GM18868 (cell line): ENCODE measurements around the gene LRRC3.
"Not testable (repeated sequence)": the region's sequence is repeated elsewhere in the genome, so short reads cannot be mapped to it uniquely, and the experiment has no call there.

Source experiments
- ATAC-seq: cut with Tn5 transposase; IDR thresholded peaks from one replicate; pipeline ENCODE4 v1.9.1; 2021; ENCODE audit warnings: mild to moderate bottlenecking, moderate library complexity; ENCODE audit not compliant: unreplicated experiment

LRRC3 gene

GRCh38 chr21:44454747-44455523 is at the start of gene LRRC3:
Gene LRRC3, plus strand, starts transcription at chr21:44455510. Its CDS starts 1,135 bp downstream, at chr21:44456645.
- ATAC-seq = no peak

DNA sequence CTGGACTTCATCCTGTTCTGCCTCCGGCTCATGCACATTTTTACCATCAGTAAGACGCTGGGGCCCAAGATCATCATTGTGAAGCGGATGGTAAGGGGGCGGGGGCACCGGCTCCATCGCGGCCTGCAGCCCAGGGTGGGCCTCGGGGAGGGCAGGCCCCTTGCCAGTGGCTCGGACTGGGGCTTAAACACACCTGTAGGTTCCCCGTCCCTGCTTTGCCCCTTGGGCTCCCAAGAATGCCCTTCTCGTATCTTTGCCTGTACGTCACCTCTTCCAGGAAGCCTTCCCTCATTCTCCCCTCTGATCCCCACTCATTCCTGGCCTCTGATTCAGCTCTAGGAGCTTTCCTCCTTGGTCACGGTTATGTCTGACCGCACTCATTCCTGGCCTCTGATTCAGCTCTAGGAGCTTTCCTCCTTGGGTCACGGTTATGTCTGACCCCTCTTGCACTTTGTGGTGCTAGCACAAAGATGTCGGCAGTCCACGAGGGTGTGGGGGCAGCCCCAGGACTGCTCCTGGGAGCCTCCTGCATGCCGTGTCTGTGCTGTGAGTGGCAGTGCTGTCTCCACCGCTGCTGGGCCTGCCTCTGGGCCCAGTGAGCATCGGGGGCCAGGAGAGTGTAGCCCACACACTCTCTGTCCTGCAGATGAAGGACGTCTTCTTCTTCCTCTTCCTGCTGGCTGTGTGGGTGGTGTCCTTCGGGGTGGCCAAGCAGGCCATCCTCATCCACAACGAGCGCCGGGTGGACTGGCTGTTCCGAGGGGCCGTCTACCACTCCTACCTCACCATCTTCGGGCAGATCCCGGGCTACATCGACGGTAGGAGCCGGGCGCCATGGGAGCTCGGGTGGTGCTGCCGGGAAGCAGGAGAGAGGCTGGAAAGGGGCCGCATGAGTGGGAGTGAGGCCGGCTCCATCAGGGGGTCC is 49.1 kb upstream of the LRRC3 start:
- no peak for ATAC-seq

GRCh38 chr21:44406953-44407352 is 48.4 kb upstream of the LRRC3 start:
- no peak for ATAC-seq

DNA sequence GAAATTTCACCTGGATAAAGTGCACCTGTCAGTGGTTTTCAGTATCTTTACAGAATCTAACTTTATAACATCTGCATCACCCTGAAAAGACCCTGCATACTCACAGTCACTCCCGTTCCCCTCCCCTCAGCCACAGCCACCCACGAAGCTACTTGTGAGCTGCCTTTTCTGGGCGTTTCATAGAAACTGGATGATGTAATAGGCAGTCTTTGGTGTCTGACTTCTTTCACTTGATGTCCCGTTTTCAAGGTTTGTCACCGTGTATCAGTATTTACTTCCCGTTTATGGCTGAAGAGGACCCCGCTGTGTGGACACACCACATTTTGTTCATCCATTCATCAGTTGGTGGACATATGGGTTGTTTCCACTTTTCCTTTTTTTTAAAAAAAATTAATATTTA is 47.8 kb upstream of the LRRC3 start:
- no peak for ATAC-seq

- ATAC-seq = no peak
These were observed 47.1 kb upstream of the LRRC3 start for GRCh38 chr21:44408226-44408625.

- ATAC-seq = no peak
These were observed 41.6 kb upstream of the LRRC3 start for GRCh38 chr21:44413566-44414290.

DNA sequence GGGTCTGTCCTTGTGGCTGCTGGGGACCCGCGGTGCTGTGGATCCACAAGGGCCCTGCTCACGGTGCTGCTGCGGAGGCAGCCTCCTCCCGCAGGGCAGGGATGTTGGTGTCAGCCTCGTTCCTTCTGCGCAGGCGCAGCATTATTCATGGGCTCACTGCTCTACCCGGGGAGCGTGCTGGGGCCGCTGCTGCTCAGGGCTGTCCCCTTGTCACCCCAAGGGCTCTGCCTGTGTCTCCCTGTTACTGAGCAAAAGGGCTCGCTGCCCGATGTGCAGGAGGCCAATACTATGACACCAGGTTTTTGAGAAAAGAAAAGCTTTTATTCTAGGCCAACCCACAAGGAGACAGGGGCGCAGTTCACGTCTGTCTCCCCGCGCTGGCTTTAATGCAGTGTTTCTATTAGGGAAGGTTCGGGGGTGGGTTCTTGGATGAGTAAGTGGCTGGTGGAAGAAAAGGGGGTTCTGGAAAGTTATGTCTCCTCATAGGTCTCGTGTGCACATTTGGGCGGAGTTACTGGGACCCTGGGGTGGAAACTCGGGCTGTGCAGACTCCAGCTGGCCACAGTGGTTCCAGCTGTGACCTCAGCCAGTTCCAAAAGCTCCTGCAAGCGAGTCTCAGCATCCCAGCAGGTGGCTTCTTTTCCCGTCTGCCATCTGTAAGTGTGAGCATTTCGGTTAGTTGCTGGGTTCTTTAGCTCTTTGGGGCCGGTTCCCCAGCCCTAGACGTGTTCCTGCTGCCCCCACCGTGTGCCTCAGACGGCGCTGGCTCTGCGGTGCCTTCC is 40.8 kb upstream of the LRRC3 start:
- ATAC-seq = no peak

DNA sequence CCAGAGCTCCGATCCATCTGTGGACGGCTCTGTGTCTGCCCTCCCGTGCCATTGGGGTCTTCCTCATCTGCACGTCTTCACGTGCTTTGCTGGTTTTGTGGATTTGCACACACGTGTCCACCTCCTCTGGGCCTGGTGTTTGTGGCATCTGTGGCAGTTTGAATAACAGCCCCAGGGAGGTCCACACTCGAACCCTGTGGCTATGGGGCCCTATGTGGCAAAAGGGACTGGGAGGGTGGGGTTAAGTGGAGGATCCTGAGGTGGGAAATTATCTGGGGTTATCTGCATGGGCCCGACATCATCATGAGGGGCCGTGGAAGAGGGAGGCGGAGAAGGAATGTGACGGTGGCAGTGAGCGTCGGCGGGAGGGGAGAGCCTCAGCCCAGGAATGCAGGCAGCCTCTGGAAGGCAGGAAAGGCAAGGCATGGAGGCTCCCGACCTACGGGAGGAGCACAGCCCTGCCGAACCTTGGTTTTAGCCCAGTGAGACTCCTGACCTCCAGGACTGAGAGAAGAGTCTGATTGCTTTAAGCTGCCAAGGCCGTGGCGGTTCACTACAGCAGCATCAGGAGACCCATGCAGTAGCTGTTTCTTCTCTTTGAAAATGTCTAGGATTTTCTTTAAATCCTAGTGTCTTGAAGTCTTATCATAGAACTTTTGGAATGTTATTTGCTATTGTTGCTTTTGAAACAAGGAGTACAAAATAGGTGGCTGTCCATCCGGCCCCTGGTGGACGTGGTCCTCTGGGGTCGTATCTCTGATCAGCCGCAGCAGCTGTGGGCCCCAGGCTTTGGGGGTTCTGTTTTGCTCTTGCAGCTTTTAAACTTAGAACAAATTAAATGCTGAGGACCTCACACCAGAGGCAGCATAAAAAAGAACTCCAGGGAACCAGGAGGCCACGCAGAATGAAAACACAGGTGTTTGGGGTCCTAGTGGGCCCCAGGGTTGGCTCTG is 40.0 kb upstream of the LRRC3 start:
- no peak for ATAC-seq

DNA sequence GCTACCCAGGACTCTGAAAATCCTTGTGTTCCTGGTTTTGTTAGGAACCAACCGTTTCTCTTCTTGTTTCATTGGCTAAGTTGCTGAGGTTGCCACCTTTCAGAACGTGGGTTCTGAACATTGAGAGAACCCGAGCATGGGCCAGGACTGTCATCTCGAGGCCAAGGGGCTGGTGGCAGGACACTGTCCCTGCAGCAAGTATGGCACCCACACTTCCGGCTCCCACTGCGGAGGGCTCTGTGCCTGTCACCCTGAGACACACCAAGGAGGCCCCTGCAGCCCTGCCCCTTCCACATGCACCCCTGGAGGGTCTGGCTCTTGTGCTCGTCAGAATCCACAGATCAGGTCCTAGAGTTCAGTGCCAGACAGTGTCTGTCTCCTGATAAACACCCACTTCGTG is 39.1 kb upstream of the LRRC3 start:
- no peak for ATAC-seq

DNA sequence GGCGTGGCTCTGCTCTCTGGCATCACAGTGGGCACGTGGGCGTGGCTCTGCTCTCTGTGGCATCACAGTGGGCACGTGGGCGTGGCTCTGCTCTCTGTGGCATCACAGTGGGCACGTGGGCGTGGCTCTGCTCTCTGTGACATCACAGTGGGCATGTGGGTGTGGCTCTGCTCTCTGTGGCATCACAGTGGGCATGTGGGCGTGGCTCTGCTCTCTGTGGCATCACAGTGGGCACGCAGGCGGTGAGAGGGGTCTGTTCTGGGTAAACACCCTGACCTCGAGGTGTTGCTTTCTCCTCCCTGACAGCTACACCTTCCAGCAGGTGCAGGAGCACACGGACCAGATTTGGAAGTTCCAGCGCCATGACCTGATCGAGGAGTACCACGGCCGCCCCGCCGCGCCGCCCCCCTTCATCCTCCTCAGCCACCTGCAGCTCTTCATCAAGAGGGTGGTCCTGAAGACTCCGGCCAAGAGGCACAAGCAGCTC is 37.6 kb upstream of the LRRC3 start:
- not testable (repeated sequence) for ATAC-seq

DNA sequence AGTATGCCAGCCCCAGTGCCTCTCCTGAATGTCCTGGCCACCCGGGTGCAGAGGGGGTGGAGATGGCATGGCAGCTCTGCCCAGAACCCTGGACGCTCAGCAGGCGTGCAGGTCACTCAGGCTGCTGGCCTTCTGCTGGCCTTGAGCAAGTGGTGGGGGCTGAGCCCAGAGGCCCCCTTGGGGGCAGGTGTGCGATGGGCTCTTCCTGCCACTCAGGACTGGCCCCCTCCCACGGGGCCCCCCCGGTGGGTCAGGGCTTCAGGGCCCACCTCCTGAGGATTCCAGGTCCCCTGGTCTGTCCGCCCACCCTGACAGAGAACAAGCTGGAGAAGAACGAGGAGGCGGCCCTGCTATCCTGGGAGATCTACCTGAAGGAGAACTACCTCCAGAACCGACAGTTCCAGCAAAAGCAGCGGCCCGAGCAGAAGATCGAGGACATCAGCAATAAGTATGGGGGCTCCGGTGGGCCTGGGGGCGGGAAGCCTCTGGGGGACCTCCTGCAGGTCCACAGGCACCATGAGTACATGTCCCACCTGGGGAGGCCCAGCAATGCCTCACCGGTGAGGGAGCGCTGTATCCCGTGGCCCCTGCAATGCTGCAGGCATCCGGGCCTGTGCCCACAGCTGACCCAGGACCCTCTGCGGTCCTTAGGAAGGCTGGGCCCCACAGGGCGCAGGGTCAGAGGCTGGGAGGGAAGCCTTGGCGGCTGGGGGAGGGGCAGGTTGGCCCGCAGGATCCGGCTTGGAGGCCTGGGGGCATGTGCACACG is 37.0 kb upstream of the LRRC3 start:
- no peak for ATAC-seq

GRCh38 chr21:44418876-44419230 is 36.5 kb upstream of the LRRC3 start:
- ATAC-seq = no peak

GRCh38 chr21:44419679-44420078 is 35.6 kb upstream of the LRRC3 start:
- ATAC-seq = no peak

DNA sequence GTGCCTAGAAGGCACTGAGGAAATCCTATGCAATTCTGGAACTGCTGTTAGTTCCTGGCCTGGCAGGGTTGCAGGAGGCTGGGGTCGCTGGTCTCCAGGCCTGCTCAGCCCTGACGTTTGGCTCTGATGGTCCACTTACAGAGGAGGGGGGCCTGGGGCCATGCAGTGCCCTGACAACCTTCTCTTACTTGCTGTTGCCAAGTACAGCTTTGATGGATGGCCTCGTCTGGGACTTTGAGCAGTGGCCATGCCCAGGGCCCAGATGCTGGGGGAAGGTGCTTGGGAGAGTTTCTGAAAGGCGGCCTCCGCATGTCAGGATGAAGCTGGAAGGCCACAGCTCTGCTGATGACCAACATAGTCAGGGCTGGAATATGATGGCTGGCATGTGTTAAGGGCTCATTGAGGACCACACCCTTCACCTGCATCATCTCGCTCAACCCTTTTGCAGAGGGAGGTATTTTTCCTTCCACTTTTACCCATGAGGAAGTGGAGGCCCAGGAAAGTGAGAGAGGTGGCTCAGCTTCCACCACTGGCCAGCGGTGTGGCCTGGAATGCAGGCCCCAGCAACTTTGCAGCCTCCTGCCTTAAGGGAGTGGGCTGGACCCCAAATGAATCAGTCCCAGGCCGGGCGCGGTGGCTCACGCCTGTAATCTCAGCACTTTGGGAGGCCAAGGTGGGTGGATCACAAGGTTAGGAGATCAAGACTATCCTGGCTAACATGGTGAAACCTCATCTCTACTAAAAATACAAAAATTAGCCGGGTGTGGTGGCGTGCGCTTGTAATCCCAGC is 34.7 kb upstream of the LRRC3 start:
- no peak for ATAC-seq

DNA sequence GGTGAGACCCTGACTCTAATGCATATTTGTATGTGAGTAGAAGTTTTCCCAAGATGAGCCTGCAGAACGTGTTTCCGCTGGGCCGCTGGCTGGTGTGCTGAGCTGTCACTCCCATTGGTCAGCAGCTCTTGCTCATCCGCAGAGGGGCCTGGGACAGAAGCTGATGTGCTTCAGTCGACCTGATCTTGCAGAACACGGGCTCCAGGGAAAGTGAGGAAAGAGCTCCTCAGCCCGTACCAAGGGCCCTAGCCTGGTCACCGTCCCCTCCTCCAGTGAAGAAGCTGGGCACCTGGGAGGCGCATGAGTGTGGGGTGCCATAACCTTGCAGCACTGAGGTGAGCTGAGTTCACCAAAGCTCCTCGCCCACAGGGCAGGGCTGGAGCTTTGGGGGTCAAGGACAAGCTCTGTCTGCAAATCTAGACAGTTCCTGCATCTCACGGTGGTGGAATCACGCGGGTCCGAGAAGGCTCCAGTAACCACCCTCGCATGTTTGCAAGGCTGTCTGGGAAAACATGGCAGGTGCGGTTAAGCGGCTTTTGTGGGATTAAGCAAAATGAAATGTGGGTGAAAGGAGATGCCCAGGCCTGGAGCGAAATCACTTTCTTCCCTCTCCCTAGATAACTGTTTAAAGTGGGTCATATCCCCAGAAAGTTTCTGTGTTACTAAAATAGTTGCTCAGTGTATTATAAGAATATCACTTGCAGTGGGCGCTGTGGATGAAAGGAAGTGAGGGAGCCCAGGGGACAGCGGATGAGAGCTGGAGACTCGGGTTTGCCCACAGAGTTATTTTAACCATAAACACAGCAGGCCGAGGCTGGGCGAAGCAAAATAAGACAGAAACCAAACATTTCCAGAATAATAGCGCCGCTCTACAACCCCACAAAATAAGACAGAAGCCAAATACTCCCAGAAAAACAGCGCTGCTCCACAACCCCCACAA is 33.1 kb upstream of the LRRC3 start:
- ATAC-seq = no peak

- no peak for ATAC-seq
These were observed 31.9 kb upstream of the LRRC3 start for GRCh38 chr21:44423312-44423821.
